ENCODE data around the gene SAMMSON.

Gene SAMMSON

GRCh38 chr3:69999140-70000027 lies at the start of gene SAMMSON:
Gene SAMMSON, plus strand, starts transcription at chr3:69999733.
- H3K27ac ChIP-seq = no peak within 1 kb of the TSS
- no peak for TF ChIP-seq CTCF (IDR thresholded peaks at IDR 0.05)
- no peak within 1 kb of the TSS for H3K4me3 ChIP-seq (ENCODE audit: low read depth in 1 of 2, low read length in 1 of 2)
- no peaks in the 10 kb centered on the region for H3K4me1 ChIP-seq (ENCODE audit: control insufficient read depth in 1 of 2, insufficient read depth in 1 of 2, low read depth in 1 of 2, low read length in 1 of 2)
- H3K27me3 ChIP-seq = no peaks in the 10 kb centered on the region
- no peaks in the 10 kb centered on the region for H3K36me3 ChIP-seq
- H3K9me3 ChIP-seq = no peaks in the 10 kb centered on the region

GRCh38 chr3:69951616-69952015 lies 47.9 kb upstream of the SAMMSON start:
- Histone ChIP-seq H3K4me1 (ENCODE audit: control insufficient read depth in 1 of 2, insufficient read depth in 1 of 2, low read depth in 1 of 2, low read length in 1 of 2) (no peaks in the 10 kb centered on the region), H3K4me3 (ENCODE audit: low read depth in 1 of 2, low read length in 1 of 2) (no peak overlapping the region), H3K27me3 (no peaks in the 10 kb centered on the region), H3K27ac (no peak overlapping the region), H3K9me3 (no peaks in the 10 kb centered on the region), H3K36me3 (no peaks in the 10 kb centered on the region)
- TF ChIP-seq CTCF (IDR thresholded peaks at IDR 0.05) = no peak

- Histone ChIP-seq H3K9me3 (no peaks in the 10 kb centered on the region), H3K27me3 (no peaks in the 10 kb centered on the region), H3K27ac (no peak overlapping the region), H3K36me3 (no peaks in the 10 kb centered on the region), H3K4me3 (ENCODE audit: low read depth in 1 of 2, low read length in 1 of 2) (no peak overlapping the region), H3K4me1 (ENCODE audit: control insufficient read depth in 1 of 2, insufficient read depth in 1 of 2, low read depth in 1 of 2, low read length in 1 of 2) (no peaks in the 10 kb centered on the region)
- no peak for TF ChIP-seq CTCF (IDR thresholded peaks at IDR 0.05)
Observed at GRCh38 chr3:69959581-69959980, 40.0 kb upstream of the SAMMSON start.

- H3K27me3 ChIP-seq = no peaks in the 10 kb centered on the region
- no peaks in the 10 kb centered on the region for H3K9me3 ChIP-seq
- H3K4me3 ChIP-seq (ENCODE audit: low read depth in 1 of 2, low read length in 1 of 2) = no peak overlapping the region
- H3K36me3 ChIP-seq = no peaks in the 10 kb centered on the region
- H3K4me1 ChIP-seq (ENCODE audit: control insufficient read depth in 1 of 2, insufficient read depth in 1 of 2, low read depth in 1 of 2, low read length in 1 of 2) = no peaks in the 10 kb centered on the region
- H3K27ac ChIP-seq = no peak overlapping the region
- no peak for TF ChIP-seq CTCF (IDR thresholded peaks at IDR 0.05)
Observed at GRCh38 chr3:69961706-69962439, 37.7 kb upstream of the SAMMSON start.

GRCh38 chr3:69963643-69964042 lies 35.9 kb upstream of the SAMMSON start:
- no peak for TF ChIP-seq CTCF (IDR thresholded peaks at IDR 0.05)
- H3K9me3 ChIP-seq = no peaks in the 10 kb centered on the region
- no peak overlapping the region for H3K4me3 ChIP-seq (ENCODE audit: low read depth in 1 of 2, low read length in 1 of 2)
- H3K27ac ChIP-seq = no peak overlapping the region
- no peaks in the 10 kb centered on the region for H3K4me1 ChIP-seq (ENCODE audit: control insufficient read depth in 1 of 2, insufficient read depth in 1 of 2, low read depth in 1 of 2, low read length in 1 of 2)
- H3K36me3 ChIP-seq = no peaks in the 10 kb centered on the region
- H3K27me3 ChIP-seq = no peaks in the 10 kb centered on the region

All from neutrophil (primary cell).